GM12874 (cell line): ENCODE data around the gene L3MBTL1.

Experiments used
- TF ChIP-seq, protein P1 (sequence below): IDR thresholded peaks from 2 replicates; pipeline ENCODE4 v1.5.1; 2011; ENCODE audit warnings: low read depth, mild to moderate bottlenecking, control low read depth, low read length, moderate library complexity; ENCODE audit not compliant: insufficient read depth

Gene L3MBTL1

DNA sequence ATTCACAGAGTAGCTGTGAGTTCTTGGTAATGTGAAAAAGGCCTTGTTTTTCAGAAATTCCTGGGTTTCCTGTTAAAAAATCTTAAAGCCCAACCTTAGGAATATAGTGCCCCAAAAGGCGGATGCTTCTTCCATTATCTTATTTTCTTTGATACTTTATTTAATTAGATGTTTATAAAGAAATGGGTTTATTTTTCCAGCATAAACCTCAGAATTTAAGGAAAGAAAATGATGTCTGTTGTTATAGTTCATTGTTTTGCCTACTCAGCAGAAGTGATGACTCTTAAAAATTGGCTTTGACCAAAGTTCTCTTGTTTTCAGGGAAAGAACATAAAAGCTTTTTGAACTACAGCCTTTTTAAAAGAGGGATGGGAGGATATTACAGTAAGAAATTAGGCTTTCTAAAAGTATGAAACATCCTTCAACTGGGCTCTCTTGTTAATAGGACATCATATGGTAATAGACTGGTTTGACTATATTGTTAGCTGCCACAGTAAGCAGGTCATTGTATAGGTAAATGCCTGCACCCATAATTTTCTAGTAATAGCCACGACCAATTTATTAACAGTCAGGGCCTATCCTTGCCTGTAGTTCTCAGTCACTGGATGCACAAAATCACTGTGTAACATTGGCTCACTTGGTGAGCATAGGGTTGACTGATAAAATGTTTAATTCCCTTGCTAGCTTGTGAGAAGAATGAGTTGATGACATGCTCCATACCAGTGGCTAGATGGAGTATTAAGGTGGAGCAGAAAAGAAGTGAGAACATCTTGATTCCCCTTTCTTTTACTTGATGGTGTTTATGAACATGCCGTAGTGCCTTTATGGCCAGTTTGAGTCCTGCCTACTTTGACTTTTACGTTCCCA lies 44.6 kb upstream of the L3MBTL1 start:
- TF ChIP-seq, protein P1, sequence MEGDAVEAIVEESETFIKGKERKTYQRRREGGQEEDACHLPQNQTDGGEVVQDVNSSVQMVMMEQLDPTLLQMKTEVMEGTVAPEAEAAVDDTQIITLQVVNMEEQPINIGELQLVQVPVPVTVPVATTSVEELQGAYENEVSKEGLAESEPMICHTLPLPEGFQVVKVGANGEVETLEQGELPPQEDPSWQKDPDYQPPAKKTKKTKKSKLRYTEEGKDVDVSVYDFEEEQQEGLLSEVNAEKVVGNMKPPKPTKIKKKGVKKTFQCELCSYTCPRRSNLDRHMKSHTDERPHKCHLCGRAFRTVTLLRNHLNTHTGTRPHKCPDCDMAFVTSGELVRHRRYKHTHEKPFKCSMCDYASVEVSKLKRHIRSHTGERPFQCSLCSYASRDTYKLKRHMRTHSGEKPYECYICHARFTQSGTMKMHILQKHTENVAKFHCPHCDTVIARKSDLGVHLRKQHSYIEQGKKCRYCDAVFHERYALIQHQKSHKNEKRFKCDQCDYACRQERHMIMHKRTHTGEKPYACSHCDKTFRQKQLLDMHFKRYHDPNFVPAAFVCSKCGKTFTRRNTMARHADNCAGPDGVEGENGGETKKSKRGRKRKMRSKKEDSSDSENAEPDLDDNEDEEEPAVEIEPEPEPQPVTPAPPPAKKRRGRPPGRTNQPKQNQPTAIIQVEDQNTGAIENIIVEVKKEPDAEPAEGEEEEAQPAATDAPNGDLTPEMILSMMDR: no peak

DNA sequence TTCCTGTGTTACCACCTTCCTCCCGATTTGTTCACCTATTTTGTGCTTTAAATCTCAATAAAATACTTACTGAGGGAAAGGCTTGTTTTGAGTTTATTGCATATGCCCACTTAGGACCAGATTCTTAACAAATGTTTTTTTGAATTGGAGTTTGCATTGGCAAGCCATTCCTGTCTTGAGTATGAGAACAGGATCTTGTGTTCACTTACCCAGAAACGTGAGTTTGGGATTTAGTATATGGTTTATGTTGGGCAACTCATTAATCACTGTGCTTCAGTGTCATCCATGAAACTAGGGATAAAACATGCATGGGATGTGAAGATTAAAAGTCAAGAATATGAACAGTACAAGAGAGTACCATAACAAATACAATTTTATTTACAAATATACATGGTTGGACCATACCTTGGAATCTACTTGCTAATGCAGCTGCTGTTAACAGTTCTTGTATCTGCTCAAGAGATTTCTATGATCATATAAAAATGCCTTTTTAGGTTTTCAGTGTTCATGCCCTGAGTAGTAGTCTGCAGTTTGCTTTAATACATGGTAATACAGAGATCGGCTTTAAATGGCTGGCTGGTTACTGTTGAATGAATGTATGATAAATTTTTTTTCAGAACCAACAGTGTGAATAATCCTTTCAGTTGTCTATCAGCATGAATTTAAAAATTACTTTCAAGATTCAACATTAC lies 43.8 kb upstream of the L3MBTL1 start:
- TF ChIP-seq, protein P1: no peak

DNA sequence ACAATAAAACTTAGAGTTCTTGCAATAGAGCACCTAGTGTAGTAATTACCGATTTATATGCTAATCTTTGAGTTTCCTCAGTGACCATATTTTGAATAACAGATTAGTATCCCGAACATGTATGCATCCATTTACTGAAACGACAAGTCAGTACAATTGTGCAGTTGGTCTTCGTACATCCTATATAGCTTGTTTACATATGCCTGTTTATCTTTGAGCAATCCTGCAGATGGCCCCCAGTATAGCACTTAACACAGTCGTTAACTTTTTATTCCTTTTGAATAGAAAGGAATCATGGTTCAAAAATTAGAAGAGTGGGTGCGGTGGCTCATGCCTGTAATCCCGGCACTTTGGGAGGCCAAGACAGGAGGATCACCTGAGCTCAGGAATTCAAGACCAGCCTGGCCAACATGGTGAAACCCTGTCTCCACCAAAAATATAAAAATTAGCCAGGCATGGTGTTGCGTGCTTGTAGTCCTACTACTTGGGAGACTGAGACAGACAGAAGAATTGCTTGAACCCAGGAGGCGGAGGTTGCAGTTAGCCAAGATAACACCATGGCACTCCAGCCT lies 43.2 kb upstream of the L3MBTL1 start:
- TF ChIP-seq, protein P1: no peak

DNA sequence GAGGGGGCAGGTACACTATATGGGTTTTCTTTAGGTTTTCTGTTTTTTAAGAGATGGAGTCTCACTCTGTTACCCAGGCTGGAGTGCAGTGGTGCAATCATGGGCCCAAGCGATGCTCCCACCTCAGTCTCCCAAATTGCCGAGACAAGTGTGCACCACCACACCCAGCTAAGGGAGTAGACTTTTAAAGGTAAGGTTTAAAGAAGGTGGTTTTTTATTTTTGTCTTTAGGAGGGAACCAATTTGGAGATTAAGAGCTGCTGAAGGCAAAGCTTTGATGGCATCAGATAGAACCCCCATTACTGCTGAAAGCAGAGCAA lies 41.9 kb upstream of the L3MBTL1 start:
- TF ChIP-seq, protein P1: no peak

DNA sequence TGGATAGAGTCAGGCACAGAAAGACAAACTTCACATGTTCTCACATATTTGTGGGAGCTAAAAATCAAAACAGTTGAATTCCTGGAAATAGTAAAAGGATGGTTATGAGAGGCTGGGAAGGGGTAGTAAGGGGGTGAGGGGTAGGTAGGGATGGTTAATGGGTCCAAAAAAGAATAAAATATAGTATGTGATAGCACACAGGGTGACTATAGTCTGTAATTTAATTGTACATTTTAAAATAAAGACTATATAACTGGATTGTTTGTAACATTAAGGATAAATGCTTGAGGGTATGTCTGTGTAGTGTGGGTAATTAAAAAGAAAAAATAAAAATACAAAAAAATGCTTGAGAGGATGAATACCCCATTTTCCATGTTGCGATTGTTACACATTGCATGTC lies 39.9 kb upstream of the L3MBTL1 start:
- TF ChIP-seq, protein P1: no peak

DNA sequence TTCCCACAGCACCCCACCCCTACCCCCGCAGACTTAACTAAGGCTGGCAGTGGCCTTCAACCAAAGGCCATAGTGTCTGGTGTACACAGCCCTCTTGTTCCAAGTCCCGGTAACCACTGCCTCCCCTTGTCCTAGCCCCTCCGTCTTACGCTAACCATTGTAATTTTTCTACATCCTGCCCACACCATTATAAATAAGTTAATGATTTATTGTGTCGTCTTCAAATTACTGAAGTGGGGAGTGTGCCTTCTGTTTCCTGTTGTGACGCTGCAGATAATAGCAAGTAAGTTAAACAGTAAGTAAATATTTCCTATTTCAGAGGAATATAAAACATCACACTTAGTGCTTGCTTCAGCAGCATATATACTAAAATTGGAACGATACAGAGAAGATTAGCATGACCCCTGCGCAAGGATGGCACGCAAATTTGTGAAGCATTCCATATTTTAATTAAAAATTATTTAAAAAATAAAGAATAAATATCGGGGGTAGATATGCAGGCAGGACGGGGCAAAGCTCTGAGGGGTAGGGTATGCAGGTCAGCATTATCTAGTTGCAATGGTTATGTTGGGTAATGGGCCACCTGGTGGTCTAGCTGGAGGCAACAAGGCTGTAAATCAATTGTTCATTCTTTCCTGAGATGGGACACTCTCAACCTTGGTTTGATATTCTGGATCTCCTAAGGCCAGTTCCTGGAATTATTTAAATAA lies 34.7 kb upstream of the L3MBTL1 start:
- TF ChIP-seq, protein P1: no peak

DNA sequence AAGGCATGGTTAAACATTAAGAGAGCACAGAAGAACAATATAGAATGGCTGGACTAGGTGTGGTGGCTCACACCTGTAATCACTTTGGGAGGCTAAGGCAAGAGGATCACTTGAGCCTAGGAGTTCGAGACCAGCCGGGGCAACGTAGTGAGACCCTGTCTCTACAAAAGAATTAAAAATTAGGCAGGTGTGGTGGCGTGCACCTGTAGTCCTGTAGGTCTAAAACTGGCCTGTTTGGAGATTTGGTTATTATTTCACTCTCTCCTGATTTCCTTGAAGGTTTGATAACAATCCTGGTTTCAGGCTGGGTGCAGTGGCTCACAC lies 34.2 kb upstream of the L3MBTL1 start:
- TF ChIP-seq, protein P1: no peak
